ENCODE data around the gene MRPL55.

- TF ChIP-seq EZH2 (IDR thresholded peaks at IDR 0.05; ENCODE audit: insufficient read depth, poor library complexity, severe bottlenecking), result no peak
- TF ChIP-seq EZH2phosphoT487 (IDR thresholded peaks at IDR 0.05; ENCODE audit: insufficient read depth, low read depth), result no peak
Measured at GRCh38 chr1:228097333-228098081, 11.6 kb downstream of the MRPL55 start.
